Parathyroid adenoma (tissue), 2 donors: Measurements from ENCODE around the gene GLRA2.

Experiments
- H2AFZ ChIP-seq: fragments of 300-600 bp; sonication (generic); one replicate; pipeline ENCODE4 v1.7.0; 2017; ENCODE audit warnings: antibody characterized with exemption, mild to moderate bottlenecking
- H3K27ac ChIP-seq: fragments of 300-600 bp; sonication (generic); one replicate; pipeline ENCODE4 v1.7.0; 2017
- H3K27me3 ChIP-seq: fragments of 300-600 bp; sonication (generic); one replicate; pipeline ENCODE4 v1.7.0; 2017; ENCODE audit warnings: low read length; ENCODE audit not compliant: control insufficient read depth, insufficient read depth
- H3K36me3 ChIP-seq: fragments of 300-600 bp; sonication (generic); one replicate; pipeline ENCODE4 v1.7.0; 2017; ENCODE audit warnings: low read length; ENCODE audit not compliant: control insufficient read depth, insufficient read depth
- H3K4me1 ChIP-seq: fragments of 300-600 bp; sonication (generic); one replicate; pipeline ENCODE4 v1.7.0; 2017; ENCODE audit warnings: control low read depth
- H3K4me2 ChIP-seq: fragments of 300-600 bp; sonication (generic); one replicate; pipeline ENCODE4 v1.7.0; 2017; ENCODE audit warnings: low read length
- H3K4me3 ChIP-seq: fragments of 300-600 bp; sonication (generic); one replicate; pipeline ENCODE4 v1.7.0; 2017; ENCODE audit warnings: low read depth, low read length
- H3K79me2 ChIP-seq: fragments of 300-600 bp; sonication (generic); one replicate; pipeline ENCODE4 v1.7.0; 2017; ENCODE audit warnings: control low read depth
- H3K9ac ChIP-seq: fragments of 300-600 bp; sonication (generic); one replicate; pipeline ENCODE4 v1.7.0; 2017; ENCODE audit warnings: mild to moderate bottlenecking
- H3K9me3 ChIP-seq: fragments of 300-600 bp; sonication (generic); one replicate; pipeline ENCODE4 v1.7.0; 2017; ENCODE audit warnings: low read length; ENCODE audit not compliant: control insufficient read depth
- TF ChIP-seq, protein P1 (sequence below): fragments of 300-600 bp; sonication (generic); IDR thresholded peaks from one replicate; pipeline ENCODE4 v1.7.0; 2017; ENCODE audit warnings: antibody characterized with exemption, mild to moderate bottlenecking
- donor health status: primary hyperparathyroidism.

Gene GLRA2

DNA sequence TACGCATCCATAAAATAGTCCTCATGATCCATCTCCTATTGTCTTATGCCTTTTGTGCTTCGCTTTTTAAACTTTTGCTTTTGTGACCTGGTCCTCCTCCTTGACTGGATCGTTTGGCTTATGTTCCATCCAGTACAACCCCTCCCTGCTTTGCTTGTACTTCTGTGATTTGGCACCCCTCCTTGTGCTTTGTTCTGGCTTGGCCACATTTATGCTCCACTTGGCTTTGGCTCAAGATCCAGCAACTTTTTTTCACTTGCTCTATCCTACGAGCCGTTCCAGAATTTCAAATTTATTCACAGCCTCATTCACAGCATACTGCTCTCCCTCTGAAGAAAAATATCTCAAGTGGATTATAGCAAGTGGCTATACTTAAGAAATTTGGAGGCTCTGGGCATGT lies 28.0 kb upstream of the GLRA2 start:
- Histone ChIP-seq H3K4me1 (no peaks in the 10 kb centered on the region), H3K4me3 (no peak overlapping the region), H3K79me2 (no peaks in the 10 kb centered on the region)

DNA sequence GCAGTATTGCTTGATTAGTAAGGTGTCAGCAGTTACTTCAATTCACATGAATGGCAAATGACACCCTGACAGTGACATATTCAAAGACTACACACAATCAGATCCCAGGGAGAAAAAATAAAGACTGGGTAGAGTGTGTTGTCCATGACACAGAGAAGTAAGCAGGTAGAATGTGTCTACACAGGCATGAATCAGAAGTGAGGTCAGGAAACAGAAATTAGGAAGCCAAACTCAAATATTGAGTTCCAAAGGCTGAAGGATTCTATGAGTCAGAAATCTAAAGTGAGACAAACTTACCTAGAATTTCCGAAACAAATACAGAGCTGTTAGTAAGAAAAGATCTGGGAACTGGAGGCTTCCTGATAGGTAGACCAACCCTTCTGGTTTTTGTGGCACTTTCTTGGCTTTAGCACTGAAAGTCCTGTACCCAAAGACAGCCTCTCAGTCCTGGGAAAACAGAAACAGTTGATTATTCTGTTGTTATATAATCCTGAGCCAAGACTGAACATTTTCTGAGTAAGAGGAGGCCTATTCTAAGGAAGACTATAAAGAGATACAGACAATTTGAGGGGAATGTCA lies 24.3 kb upstream of the GLRA2 start:
- no peaks in the 10 kb centered on the region for H3K79me2 ChIP-seq
- TF ChIP-seq, protein P1, sequence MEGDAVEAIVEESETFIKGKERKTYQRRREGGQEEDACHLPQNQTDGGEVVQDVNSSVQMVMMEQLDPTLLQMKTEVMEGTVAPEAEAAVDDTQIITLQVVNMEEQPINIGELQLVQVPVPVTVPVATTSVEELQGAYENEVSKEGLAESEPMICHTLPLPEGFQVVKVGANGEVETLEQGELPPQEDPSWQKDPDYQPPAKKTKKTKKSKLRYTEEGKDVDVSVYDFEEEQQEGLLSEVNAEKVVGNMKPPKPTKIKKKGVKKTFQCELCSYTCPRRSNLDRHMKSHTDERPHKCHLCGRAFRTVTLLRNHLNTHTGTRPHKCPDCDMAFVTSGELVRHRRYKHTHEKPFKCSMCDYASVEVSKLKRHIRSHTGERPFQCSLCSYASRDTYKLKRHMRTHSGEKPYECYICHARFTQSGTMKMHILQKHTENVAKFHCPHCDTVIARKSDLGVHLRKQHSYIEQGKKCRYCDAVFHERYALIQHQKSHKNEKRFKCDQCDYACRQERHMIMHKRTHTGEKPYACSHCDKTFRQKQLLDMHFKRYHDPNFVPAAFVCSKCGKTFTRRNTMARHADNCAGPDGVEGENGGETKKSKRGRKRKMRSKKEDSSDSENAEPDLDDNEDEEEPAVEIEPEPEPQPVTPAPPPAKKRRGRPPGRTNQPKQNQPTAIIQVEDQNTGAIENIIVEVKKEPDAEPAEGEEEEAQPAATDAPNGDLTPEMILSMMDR, result no peak
- no peak overlapping the region for H3K9ac ChIP-seq
- no peaks in the 10 kb centered on the region for H3K4me1 ChIP-seq
- no peaks in the 10 kb centered on the region for H3K9me3 ChIP-seq
- no peak overlapping the region for H3K27ac ChIP-seq
- no peak overlapping the region for H2AFZ ChIP-seq
- no peaks in the 10 kb centered on the region for H3K27me3 ChIP-seq
- no peak overlapping the region for H3K4me3 ChIP-seq
- H3K4me2 ChIP-seq, result no peak overlapping the region
- H3K36me3 ChIP-seq, result no peaks in the 10 kb centered on the region

More for the DNA sequence above, 28.0 kb upstream of the GLRA2 start:
- no peak overlapping the region for H3K9ac ChIP-seq
- H3K9me3 ChIP-seq, result no peaks in the 10 kb centered on the region
- no peaks in the 10 kb centered on the region for H3K36me3 ChIP-seq
- H3K4me2 ChIP-seq, result no peak overlapping the region
- H3K27ac ChIP-seq, result no peak overlapping the region
- no peaks in the 10 kb centered on the region for H3K27me3 ChIP-seq
- no peak overlapping the region for H2AFZ ChIP-seq
- TF ChIP-seq, protein P1, result no peak

DNA sequence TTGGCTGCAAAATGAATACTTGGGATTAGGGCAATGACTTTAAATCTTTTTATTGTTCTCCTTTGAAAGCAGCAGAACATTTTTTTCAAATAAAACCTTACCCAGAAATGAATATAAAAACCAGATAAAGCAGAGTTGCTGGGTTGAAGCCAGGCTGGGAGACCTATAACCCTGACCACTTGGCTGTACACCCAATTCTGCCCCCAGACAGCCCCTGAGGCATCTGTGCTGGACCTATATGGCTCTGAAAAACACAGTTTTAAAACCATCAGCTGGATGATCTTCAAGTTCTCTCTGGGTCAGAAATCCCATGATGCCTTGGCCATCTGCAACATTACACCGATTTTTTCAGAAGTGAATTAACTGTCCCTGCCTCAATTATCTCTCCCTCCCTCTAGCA lies 23.7 kb upstream of the GLRA2 start:
- H3K27ac ChIP-seq, result no peak overlapping the region
- no peak overlapping the region for H3K4me3 ChIP-seq
- H3K79me2 ChIP-seq, result no peaks in the 10 kb centered on the region
- H3K9ac ChIP-seq, result no peak overlapping the region
- no peak overlapping the region for H2AFZ ChIP-seq
- H3K36me3 ChIP-seq, result no peaks in the 10 kb centered on the region
- H3K9me3 ChIP-seq, result no peaks in the 10 kb centered on the region
- H3K4me2 ChIP-seq, result no peak overlapping the region
- TF ChIP-seq, protein P1, result no peak
- H3K4me1 ChIP-seq, result no peaks in the 10 kb centered on the region
- H3K27me3 ChIP-seq, result no peaks in the 10 kb centered on the region

DNA sequence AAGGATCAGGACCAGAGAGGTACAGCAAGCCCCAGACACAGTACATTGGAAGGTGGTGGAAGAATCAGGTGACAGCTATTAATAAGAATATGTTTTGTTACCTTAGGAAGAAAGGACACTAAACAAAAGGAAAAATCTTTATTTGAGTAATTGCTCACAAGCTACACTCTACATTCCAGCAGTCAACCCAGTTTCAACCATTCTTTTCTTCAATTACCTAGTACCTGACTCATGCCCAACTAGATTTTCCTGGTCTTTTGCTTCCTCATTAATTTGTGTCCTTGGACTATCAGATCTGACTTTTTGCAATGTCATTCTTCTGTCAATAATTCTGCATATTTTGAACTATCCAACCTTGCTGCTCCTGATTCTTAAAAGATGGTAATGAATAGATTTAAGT lies 22.5 kb upstream of the GLRA2 start:
- Histone ChIP-seq H3K27me3 (no peaks in the 10 kb centered on the region), H3K9ac (no peak overlapping the region)

More for the DNA sequence above, 22.5 kb upstream of the GLRA2 start:
- Histone ChIP-seq H3K36me3 (no peaks in the 10 kb centered on the region), H3K4me1 (no peaks in the 10 kb centered on the region), H3K9me3 (no peaks in the 10 kb centered on the region), H3K79me2 (no peaks in the 10 kb centered on the region), H3K4me3 (no peak overlapping the region), H3K4me2 (no peak overlapping the region), H3K27ac (no peak overlapping the region), H2AFZ (no peak overlapping the region)
- TF ChIP-seq, protein P1, result no peak
